Immature natural killer cell (primary cell): ENCODE results near the gene STMP1. TPM values are rescaled to one million over a fixed set of nuclear protein-coding genes. Genes with fewer than 3 reads are reported as not detected.
A peak's percentile ranks its signal among the peaks of the same experiment; 100 is the strongest.

Source experiments
- DNase-seq, 3 donors: peaks; one replicate each; pipeline ENCODE4 v3.0.0; 2022; ENCODE audit warnings: mixed read lengths in 1 of 3
- H3K27ac Mint-ChIP-seq, 6 donors: one replicate each; pipeline ENCODE4 v1.8.0; 2020; ENCODE audit warnings: mixed read lengths in 6 of 6, mild to moderate bottlenecking in 5 of 6, inconsistent platforms in 4 of 6, moderate library complexity in 3 of 6
- H3K27me3 Mint-ChIP-seq, 3 donors: one replicate each; pipeline ENCODE4 v1.8.0; 2020 to 2021; ENCODE audit warnings: low read depth in 3 of 3, mild to moderate bottlenecking in 3 of 3, mixed read lengths in 3 of 3, moderate library complexity in 3 of 3, inconsistent platforms in 1 of 3
- H3K36me3 Mint-ChIP-seq, 3 donors: one replicate each; pipeline ENCODE4 v1.8.0; 2020; ENCODE audit warnings: mixed read lengths in 3 of 3, inconsistent platforms in 2 of 3, mild to moderate bottlenecking in 2 of 3
- H3K4me1 Mint-ChIP-seq, 2 donors: one replicate each; pipeline ENCODE4 v1.8.0; 2020; ENCODE audit warnings: inconsistent platforms in 2 of 2, mild to moderate bottlenecking in 2 of 2, mixed read lengths in 2 of 2, moderate library complexity in 1 of 2
- H3K4me3 Mint-ChIP-seq, 5 donors: one replicate each; pipeline ENCODE4 v1.8.0; 2020; ENCODE audit warnings: mild to moderate bottlenecking in 5 of 5, mixed read lengths in 5 of 5, inconsistent platforms in 3 of 5, moderate library complexity in 3 of 5
- H3K9me3 Mint-ChIP-seq, 6 donors: one replicate each; pipeline ENCODE4 v1.8.0; 2020; ENCODE audit warnings: mild to moderate bottlenecking in 6 of 6, mixed read lengths in 6 of 6, inconsistent platforms in 4 of 6, moderate library complexity in 3 of 6
- polyA plus RNA-seq, 3 donors: library from polyadenylated mRNA; unstranded; fragments of 300-500 nt; fragmentation: Illumina TruSeq; gene quantifications; one replicate each; pipeline ENCODE4 v1.2.3, GENCODE V29; 2021

Gene STMP1
- polyA plus RNA-seq, 3 donors from 2014 or later: 67.5 to 92.1 (median 74.8) TPM

- H3K4me3 Mint-ChIP-seq: no peak overlapping the region
- DNase-seq: no peak
- H3K27me3 Mint-ChIP-seq: no peaks in the 10 kb centered on the region
- peaks cover 22 to 54% of the 10 kb centered on the region in 2 donors for H3K4me1 Mint-ChIP-seq
- peaks cover 3 to 12% (median 6%) of the 10 kb centered on the region in 3 donors for H3K36me3 Mint-ChIP-seq
- peak overlapping the region in 1 of 6 donors; percentile 15 for H3K27ac Mint-ChIP-seq
- H3K9me3 Mint-ChIP-seq: no peaks in the 10 kb centered on the region
Measured at GRCh38 chr7:135669774-135670173, 7.5 kb downstream of the STMP1 start.

- DNase-seq: no peak
- no peaks in the 10 kb centered on the region for H3K27me3 Mint-ChIP-seq
- peak overlapping the region in 1 of 6 donors; percentile 15 for H3K27ac Mint-ChIP-seq
- no peak overlapping the region for H3K4me3 Mint-ChIP-seq
- H3K4me1 Mint-ChIP-seq: peaks cover 21 to 51% of the 10 kb centered on the region in 2 donors
- H3K36me3 Mint-ChIP-seq: peaks cover 3 to 14% (median 8%) of the 10 kb centered on the region in 3 donors
- H3K9me3 Mint-ChIP-seq: no peaks in the 10 kb centered on the region
Measured at GRCh38 chr7:135670179-135670578, 7.9 kb downstream of the STMP1 start.

GRCh38 chr7:135672560-135673359, 10.4 kb downstream of the STMP1 start:
- Mint-ChIP-seq H3K4me1 (peaks cover 14 to 39% of the 10 kb centered on the region in 2 donors), H3K27me3 (no peaks in the 10 kb centered on the region), H3K27ac (peak overlapping the region in 1 of 6 donors; percentile 11), H3K4me3 (no peak overlapping the region), H3K36me3 (peaks cover 7 to 24% (median 20%) of the 10 kb centered on the region in 3 donors), H3K9me3 (no peaks in the 10 kb centered on the region)
- no peak for DNase-seq

GRCh38 chr7:135673360-135673706, 11.0 kb downstream of the STMP1 start:
- peaks cover 7 to 26% (median 22%) of the 10 kb centered on the region in 3 donors for H3K36me3 Mint-ChIP-seq
- H3K4me1 Mint-ChIP-seq: peaks cover 12 to 33% of the 10 kb centered on the region in 2 donors
- DNase-seq: no peak

GRCh38 chr7:135678612-135679575, 16.6 kb downstream of the STMP1 start:
- H3K27me3 Mint-ChIP-seq: peaks cover 0 to 4% (median 0%) of the 10 kb centered on the region in 3 donors
- peaks cover 2 to 6% of the 10 kb centered on the region in 2 donors for H3K4me1 Mint-ChIP-seq
- H3K4me3 Mint-ChIP-seq: no peak overlapping the region
- peak overlapping the region in 1 of 6 donors; percentile 67 for H3K27ac Mint-ChIP-seq
- peaks cover 4 to 32% (median 23%) of the 10 kb centered on the region in 3 donors for H3K36me3 Mint-ChIP-seq
- no peaks in the 10 kb centered on the region for H3K9me3 Mint-ChIP-seq
- DNase-seq: no peak

More at GRCh38 chr7:135673360-135673706, 11.0 kb downstream of the STMP1 start:
- Mint-ChIP-seq H3K4me3 (no peak overlapping the region), H3K27ac (peak overlapping the region in 2 of 6 donors; percentile 11 to 20), H3K27me3 (no peaks in the 10 kb centered on the region), H3K9me3 (no peaks in the 10 kb centered on the region)

- no peaks in the 10 kb centered on the region for H3K9me3 Mint-ChIP-seq
- no peak overlapping the region for H3K4me3 Mint-ChIP-seq
- H3K27me3 Mint-ChIP-seq: peaks cover 0 to 4% (median 0%) of the 10 kb centered on the region in 3 donors
- H3K4me1 Mint-ChIP-seq: peaks cover 2 to 6% of the 10 kb centered on the region in 2 donors
- H3K27ac Mint-ChIP-seq: no peak overlapping the region
- peaks cover 0 to 22% (median 10%) of the 10 kb centered on the region in 3 donors for H3K36me3 Mint-ChIP-seq
- no peak for DNase-seq
Measured at GRCh38 chr7:135681762-135682161, 19.4 kb downstream of the STMP1 start.

- Mint-ChIP-seq H3K36me3 (peaks cover 1 to 23% (median 7%) of the 10 kb centered on the region in 3 donors), H3K4me3 (no peak overlapping the region), H3K27me3 (peaks cover 0 to 4% (median 0%) of the 10 kb centered on the region in 3 donors), H3K9me3 (no peaks in the 10 kb centered on the region), H3K4me1 (peaks cover 2 to 6% of the 10 kb centered on the region in 2 donors), H3K27ac (no peak overlapping the region)
- no peak for DNase-seq
Measured at GRCh38 chr7:135682191-135682590, 19.9 kb downstream of the STMP1 start.

- DNase-seq: no peak
- peaks cover 4 to 15% (median 5%) of the 10 kb centered on the region in 3 donors for H3K36me3 Mint-ChIP-seq
- H3K27me3 Mint-ChIP-seq: peaks cover 0 to 4% (median 0%) of the 10 kb centered on the region in 3 donors
- H3K9me3 Mint-ChIP-seq: no peaks in the 10 kb centered on the region
- H3K4me1 Mint-ChIP-seq: peaks cover 2 to 6% of the 10 kb centered on the region in 2 donors
- H3K27ac Mint-ChIP-seq: peak overlapping the region in 1 of 6 donors; percentile 25
- H3K4me3 Mint-ChIP-seq: no peak overlapping the region
Measured at GRCh38 chr7:135683609-135684008, 21.3 kb downstream of the STMP1 start.

GRCh38 chr7:135684136-135684535, 21.8 kb downstream of the STMP1 start:
- peaks cover 0 to 4% (median 0%) of the 10 kb centered on the region in 3 donors for H3K27me3 Mint-ChIP-seq
- peaks cover 2 to 6% of the 10 kb centered on the region in 2 donors for H3K4me1 Mint-ChIP-seq
- H3K4me3 Mint-ChIP-seq: no peak overlapping the region
- H3K27ac Mint-ChIP-seq: peak overlapping the region in 1 of 6 donors; percentile 25
- peaks cover 5 to 10% (median 5%) of the 10 kb centered on the region in 3 donors for H3K36me3 Mint-ChIP-seq
- DNase-seq: no peak
- H3K9me3 Mint-ChIP-seq: no peaks in the 10 kb centered on the region

- Mint-ChIP-seq H3K9me3 (no peaks in the 10 kb centered on the region), H3K36me3 (peaks cover 5 to 10% (median 10%) of the 10 kb centered on the region in 3 donors), H3K4me3 (no peak overlapping the region), H3K4me1 (peaks cover 2 to 6% of the 10 kb centered on the region in 2 donors), H3K27ac (no peak overlapping the region), H3K27me3 (peaks cover 0 to 4% (median 0%) of the 10 kb centered on the region in 3 donors)
- no peak for DNase-seq
Measured at GRCh38 chr7:135684699-135685098, 22.4 kb downstream of the STMP1 start.

GRCh38 chr7:135685306-135686084, 23.2 kb downstream of the STMP1 start:
- H3K4me1 Mint-ChIP-seq: peaks cover 0 to 3% of the 10 kb centered on the region in 2 donors
- H3K27me3 Mint-ChIP-seq: peaks cover 0 to 2% (median 0%) of the 10 kb centered on the region in 3 donors
- no peak overlapping the region for H3K27ac Mint-ChIP-seq
- no peak for DNase-seq
- no peaks in the 10 kb centered on the region for H3K9me3 Mint-ChIP-seq
- H3K36me3 Mint-ChIP-seq: peaks cover 5 to 10% (median 8%) of the 10 kb centered on the region in 3 donors
- H3K4me3 Mint-ChIP-seq: no peak overlapping the region

- Mint-ChIP-seq H3K4me1 (no peaks in the 10 kb centered on the region), H3K9me3 (no peaks in the 10 kb centered on the region), H3K27me3 (no peaks in the 10 kb centered on the region), H3K36me3 (peaks cover 5 to 15% (median 10%) of the 10 kb centered on the region in 3 donors), H3K27ac (peak overlapping the region in 2 of 6 donors; percentile 1 to 63), H3K4me3 (no peak overlapping the region)
- no peak for DNase-seq
Measured at GRCh38 chr7:135687466-135687865, 25.2 kb downstream of the STMP1 start.

- no peaks in the 10 kb centered on the region for H3K4me1 Mint-ChIP-seq
- no peak for DNase-seq
- H3K27me3 Mint-ChIP-seq: no peaks in the 10 kb centered on the region
- peaks cover 7 to 24% (median 23%) of the 10 kb centered on the region in 3 donors for H3K36me3 Mint-ChIP-seq
- H3K4me3 Mint-ChIP-seq: no peak overlapping the region
- no peak overlapping the region for H3K27ac Mint-ChIP-seq
- no peaks in the 10 kb centered on the region for H3K9me3 Mint-ChIP-seq
Measured at GRCh38 chr7:135690566-135690965, 28.3 kb downstream of the STMP1 start.
